GM21825 (cell line): ENCODE results near the gene CANT1.
A peak's percentile ranks its signal among the peaks of the same experiment; 100 is the strongest.

Experiments used
- ATAC-seq: cut with Tn5 transposase; IDR thresholded peaks from one replicate; pipeline ENCODE4 v1.9.1; 2021; ENCODE audit warnings: mild to moderate bottlenecking, moderate library complexity; ENCODE audit not compliant: unreplicated experiment

Gene CANT1

DNA sequence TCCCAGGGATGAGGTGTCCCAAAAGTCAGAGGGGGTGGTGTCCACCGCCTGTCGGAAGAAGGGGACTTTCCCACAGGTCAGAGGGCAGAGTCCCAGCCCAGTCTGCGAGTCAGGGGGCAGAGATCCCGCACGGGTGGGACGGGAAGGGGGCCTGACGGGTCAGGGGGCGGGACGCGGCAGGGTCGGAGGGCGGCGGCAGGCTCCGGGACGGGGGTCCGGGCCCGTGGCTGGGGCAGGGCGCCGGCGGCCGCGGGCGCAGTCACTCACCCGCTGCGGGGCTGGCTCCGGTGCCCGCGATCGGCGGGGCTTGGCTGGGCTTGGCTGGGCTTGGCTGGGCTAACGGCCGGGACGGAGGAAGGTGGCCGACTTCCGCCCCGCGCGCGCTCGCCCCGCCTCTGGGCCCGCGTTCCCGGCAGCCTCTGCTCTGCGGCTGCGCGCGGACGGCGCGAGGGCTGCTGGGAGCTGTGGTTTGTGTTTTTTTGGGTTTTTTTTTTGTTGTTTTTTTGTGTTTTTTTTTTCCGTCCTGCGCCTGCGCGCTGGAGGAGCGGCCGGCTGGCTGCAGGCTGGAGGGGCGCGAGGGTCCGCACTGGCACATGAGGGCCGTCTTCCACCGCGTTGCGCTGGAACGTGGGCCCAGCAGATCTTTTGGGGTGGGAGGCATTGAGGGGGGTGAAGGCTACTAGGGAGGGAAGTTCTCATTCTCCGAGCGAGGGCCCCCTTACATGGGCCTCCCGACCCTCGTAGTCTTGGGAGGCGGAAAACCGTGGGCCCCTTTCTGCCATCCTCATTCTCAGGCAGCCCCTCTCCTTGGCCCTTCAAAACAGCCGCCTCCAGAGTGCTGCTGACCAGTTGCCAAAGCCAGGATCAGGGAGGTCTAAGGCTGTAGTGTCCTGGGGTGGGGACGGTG, at the start of gene CANT1:
TSS of gene CANT1 (minus strand) at position 368 of the 907 bp plus-strand sequence. CDS start 12,142 bp downstream, outside the sequence.
- peak; percentile 80 for ATAC-seq

GRCh38 chr17:79057737-79058385, 48.3 kb upstream of the CANT1 start:
- no peak for ATAC-seq

- ATAC-seq, result no peak
Measured at GRCh38 chr17:79055197-79055596, 45.6 kb upstream of the CANT1 start.

- no peak for ATAC-seq
Measured at GRCh38 chr17:79054200-79054960, 44.8 kb upstream of the CANT1 start.

GRCh38 chr17:79053251-79053925, 43.8 kb upstream of the CANT1 start:
- no peak for ATAC-seq

- ATAC-seq, result no peak
Measured at GRCh38 chr17:79052131-79052530, 42.6 kb upstream of the CANT1 start.

DNA sequence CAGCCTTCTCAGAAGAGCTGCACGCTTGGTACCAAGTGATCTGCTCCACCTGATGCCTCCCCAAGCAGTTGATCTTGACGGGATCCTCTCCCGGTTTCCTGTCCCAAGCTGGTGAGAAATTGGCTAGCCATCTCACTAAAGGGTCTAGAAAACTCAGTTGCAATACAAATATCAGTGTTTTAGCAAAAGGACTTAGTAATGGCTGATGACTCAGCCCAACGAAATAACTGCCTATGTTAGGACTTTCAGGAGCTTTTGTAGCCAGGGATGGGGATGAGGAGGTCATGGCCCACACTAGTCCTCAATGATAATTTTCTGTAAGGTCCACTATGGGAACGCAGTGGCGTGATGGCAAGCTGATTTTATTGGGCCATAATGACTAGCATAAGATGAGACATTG, 41.7 kb upstream of the CANT1 start:
- no peak for ATAC-seq

GRCh38 chr17:79050551-79050950, 41.0 kb upstream of the CANT1 start:
- ATAC-seq, result no peak

- ATAC-seq, result no peak
Measured at GRCh38 chr17:79049821-79050220, 40.3 kb upstream of the CANT1 start.

- ATAC-seq, result no peak
Measured at GRCh38 chr17:79048826-79049755, 39.5 kb upstream of the CANT1 start.

- ATAC-seq, result no peak
Measured at GRCh38 chr17:79047923-79048825, 38.6 kb upstream of the CANT1 start.

DNA sequence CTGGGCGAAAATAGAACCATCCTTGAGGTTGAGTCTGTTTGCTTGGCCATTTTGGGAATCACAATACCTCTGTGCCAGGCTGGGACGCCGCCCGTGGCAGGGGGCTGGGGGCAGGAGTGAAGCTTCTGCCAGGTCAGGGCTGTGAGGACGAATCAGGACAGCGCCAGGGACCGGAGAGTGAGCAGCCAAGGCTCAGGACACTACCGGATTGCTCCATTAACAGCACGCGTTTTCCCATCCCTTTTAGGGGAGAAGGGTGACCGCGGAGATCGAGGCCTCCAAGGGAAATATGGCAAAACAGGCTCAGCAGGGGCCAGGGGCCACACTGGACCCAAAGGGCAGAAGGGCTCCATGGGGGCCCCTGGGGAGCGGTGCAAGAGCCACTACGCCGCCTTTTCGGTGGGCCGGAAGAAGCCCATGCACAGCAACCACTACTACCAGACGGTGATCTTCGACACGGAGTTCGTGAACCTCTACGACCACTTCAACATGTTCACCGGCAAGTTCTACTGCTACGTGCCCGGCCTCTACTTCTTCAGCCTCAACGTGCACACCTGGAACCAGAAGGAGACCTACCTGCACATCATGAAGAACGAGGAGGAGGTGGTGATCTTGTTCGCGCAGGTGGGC, 37.8 kb upstream of the CANT1 start:
- no peak for ATAC-seq

DNA sequence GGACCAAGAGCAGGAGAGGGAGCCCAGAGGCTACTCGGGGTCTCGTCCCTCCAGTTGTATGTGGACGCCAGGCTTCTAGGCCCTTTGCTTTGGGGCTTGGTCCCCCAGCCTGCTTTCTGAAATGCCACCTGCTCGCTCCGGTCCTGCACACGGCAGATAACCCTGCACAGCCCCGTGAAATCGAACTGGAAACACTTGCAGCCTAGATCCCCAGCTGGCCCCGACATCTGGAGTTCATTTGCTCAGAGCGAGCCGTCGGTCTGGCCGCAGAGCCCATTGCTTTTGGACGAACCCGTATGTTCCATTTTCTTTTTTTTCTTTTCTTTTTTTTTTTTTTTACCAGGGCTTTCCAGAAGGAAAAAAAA, 37.3 kb upstream of the CANT1 start:
- no peak for ATAC-seq

- ATAC-seq, result no peak
Measured at GRCh38 chr17:79046197-79046915, 36.8 kb upstream of the CANT1 start.

GRCh38 chr17:79045842-79046196, 36.3 kb upstream of the CANT1 start:
- ATAC-seq, result no peak

DNA sequence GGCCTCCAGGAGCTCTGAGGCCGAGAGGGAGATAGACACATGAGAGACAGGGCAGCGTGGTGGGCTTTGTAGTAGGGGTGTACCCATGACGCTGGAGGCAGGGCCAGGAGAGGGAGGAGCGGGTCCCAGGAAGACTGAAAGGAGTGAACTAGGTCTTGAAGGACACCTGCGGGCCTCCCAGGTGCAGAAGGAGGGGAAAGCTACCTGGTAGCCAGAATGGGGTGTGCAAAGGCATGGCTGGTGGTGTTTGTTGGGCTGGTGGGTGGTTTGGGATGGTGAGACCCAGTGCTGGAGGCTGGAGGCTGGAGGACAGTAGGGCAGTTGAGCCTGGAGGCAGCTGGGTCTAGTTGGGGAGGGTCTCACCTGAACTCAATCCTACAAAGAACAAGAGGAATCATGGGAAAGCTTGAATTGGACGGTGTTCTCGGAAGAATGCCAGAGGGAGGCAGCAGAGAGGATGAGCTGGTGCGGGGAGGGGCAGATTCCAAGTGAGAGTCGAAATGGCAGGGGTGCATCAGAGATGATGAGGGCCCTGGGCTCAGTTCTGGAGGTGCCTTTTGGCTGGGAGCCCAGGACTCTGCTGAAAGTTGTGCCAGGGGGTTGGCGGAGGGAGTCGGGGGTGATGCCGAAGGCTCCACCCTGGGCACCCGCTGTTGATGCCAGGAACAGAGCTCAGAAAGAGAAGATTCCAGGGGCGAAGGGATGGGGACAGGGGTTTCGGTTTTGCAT, 35.6 kb upstream of the CANT1 start:
- ATAC-seq, result no peak

DNA sequence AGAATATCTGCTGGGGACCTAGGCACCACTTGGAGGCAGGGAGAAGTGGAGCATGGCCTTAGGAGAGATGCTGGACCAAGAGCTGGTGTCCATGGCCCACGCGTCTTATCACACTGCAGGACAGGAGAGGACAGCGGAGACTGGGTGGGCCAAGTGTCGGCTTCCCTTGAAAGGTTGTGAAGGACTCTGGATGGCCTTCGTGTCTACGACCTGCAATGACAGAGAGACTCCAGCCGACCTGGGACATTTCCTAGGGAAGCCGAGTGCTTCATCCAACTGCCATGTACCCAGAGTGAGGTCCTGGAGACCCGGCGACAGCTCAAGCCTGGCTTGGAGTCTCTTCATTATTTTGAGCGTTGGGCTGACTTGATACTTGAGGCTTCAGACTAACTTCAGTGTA, 34.9 kb upstream of the CANT1 start:
- ATAC-seq, result no peak
